Astrocyte (in vitro differentiated cells and primary cell): Measurements from ENCODE around the gene C1R.

Source experiments
- CTCF ChIP-seq: IDR thresholded peaks from 2 replicates; pipeline ENCODE4 v1.5.1; 2011; ENCODE audit warnings: low read depth, mild to moderate bottlenecking, inconsistent platforms, low read length, moderate library complexity; ENCODE audit not compliant: insufficient read depth
- EZH2 ChIP-seq: IDR thresholded peaks from 2 replicates; pipeline ENCODE4 v1.6.1; 2012; ENCODE audit warnings: mild to moderate bottlenecking, low read length, inconsistent platforms; ENCODE audit not compliant: insufficient read depth

- TF ChIP-seq EZH2 (no peak), CTCF (no peak)
Observed at GRCh38 chr12:7122811-7123769, 30.8 kb upstream of the C1R start.
